Ureter (tissue), 1 donor: Measurements from ENCODE around the gene KCNIP3. TPM values are rescaled to one million over a fixed set of nuclear protein-coding genes. Genes with fewer than 3 reads are reported as not detected.

Source experiments
- DNase-seq: peaks from one replicate; pipeline ENCODE4 v3.0.0-alpha.2; 2020; ENCODE audit warnings: low spot score
- total RNA-seq: library from RNA; stranded (reverse); gene quantifications from one replicate; pipeline ENCODE4 v1.2.4, GENCODE V29; 2023
- donor health status: DM: yes; HTN: yes; CAD: no.

The KCNIP3 gene
- total RNA-seq, 1 donor from 2014 or later: 6.2 TPM

- DNase-seq: peak; percentile 35
Observed at GRCh38 chr2:95359501-95359930, 62.4 kb downstream of the KCNIP3 start.

GRCh38 chr2:95361216-95361980 is 64.3 kb downstream of the KCNIP3 start:
- DNase-seq: peak; percentile 24

- DNase-seq: no peak
Observed at GRCh38 chr2:95362486-95362885, 65.3 kb downstream of the KCNIP3 start.

- no peak for DNase-seq
Observed at GRCh38 chr2:95366514-95366913, 69.4 kb downstream of the KCNIP3 start.

- DNase-seq: no peak
Observed at GRCh38 chr2:95372216-95372829, 75.2 kb downstream of the KCNIP3 start.

- peak; percentile 24 for DNase-seq
Observed at GRCh38 chr2:95372845-95373244, 75.7 kb downstream of the KCNIP3 start.

- DNase-seq: no peak
Observed at GRCh38 chr2:95374029-95374428, 76.9 kb downstream of the KCNIP3 start.

- DNase-seq: peak; percentile 24
Observed at GRCh38 chr2:95374451-95374920, 77.3 kb downstream of the KCNIP3 start.

GRCh38 chr2:95374921-95375471 is 77.8 kb downstream of the KCNIP3 start:
- peak; percentile 37 for DNase-seq

GRCh38 chr2:95375532-95376150 is 78.5 kb downstream of the KCNIP3 start:
- DNase-seq: peak; percentile 24

GRCh38 chr2:95376311-95377215 is 79.4 kb downstream of the KCNIP3 start:
- DNase-seq: no peak

- DNase-seq: peak; percentile 22
Observed at GRCh38 chr2:95377216-95378123, 80.3 kb downstream of the KCNIP3 start.

- DNase-seq: peak; percentile 26
Observed at GRCh38 chr2:95378281-95378680, 81.1 kb downstream of the KCNIP3 start.

- peak; percentile 38 for DNase-seq
Observed at GRCh38 chr2:95379371-95379831, 82.3 kb downstream of the KCNIP3 start.

- peak; percentile 25 for DNase-seq
Observed at GRCh38 chr2:95380280-95380679, 83.1 kb downstream of the KCNIP3 start.

- peak; percentile 12 for DNase-seq
Observed at GRCh38 chr2:95380731-95381130, 83.6 kb downstream of the KCNIP3 start.

GRCh38 chr2:95381212-95382191 is 84.4 kb downstream of the KCNIP3 start:
- DNase-seq: peak; percentile 24

- DNase-seq: no peak
Observed at GRCh38 chr2:95382192-95382591, 85.0 kb downstream of the KCNIP3 start.
